Stimulated activated CD4-positive, alpha-beta T cell treated with anti-CD3 and anti-CD28 coated beads, TNF-alpha, amount 100 ng/mL, for 1 hour (primary cell): ENCODE measurements around the gene BCO2.

Experiments used
- DNase-seq, 3 donors: peaks; one replicate each; pipeline ENCODE4 v3.0.0-alpha.2; 2020; ENCODE audit warnings: low read depth in 3 of 3, low spot score in 1 of 3

Gene BCO2

DNA sequence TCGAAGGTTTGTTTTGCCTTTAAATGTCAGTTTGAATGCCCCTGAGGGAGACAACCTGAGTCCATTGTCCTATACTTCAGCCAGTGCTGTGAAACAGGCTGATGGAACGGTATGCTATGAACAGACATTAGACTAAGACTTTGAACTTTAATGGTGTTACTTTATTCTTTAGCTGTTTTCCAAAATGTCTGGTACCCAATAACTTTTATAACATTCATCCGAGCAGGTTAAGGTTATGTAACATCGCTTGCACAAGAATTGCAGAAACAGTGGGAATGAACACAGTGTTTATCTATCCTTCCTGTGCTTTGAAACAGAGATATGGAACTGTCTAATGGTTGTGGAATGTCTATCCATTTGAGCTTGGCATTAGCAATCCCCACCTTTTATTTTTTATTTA, 38.4 kb downstream of the BCO2 start:
- no peak for DNase-seq

DNA sequence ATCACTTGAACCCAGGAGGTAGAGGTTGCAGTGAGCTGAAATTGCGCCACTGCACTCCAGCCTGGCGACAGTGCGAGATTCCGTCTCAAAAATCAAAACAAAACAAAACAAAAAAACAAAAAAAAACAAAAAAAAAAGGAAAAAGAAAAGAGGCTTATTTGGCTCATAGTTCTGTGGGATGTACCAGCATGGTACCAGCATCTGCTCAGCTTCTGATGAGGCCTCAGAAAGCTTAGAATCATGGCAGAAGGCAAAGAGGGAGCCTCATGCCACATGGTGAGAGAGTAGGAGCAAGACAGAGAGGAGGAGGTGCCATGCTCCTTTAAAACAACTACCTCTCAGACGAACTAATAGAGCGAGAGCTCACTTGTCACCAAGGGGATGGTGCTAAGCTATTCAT, 40.3 kb downstream of the BCO2 start:
- no peak for DNase-seq

DNA sequence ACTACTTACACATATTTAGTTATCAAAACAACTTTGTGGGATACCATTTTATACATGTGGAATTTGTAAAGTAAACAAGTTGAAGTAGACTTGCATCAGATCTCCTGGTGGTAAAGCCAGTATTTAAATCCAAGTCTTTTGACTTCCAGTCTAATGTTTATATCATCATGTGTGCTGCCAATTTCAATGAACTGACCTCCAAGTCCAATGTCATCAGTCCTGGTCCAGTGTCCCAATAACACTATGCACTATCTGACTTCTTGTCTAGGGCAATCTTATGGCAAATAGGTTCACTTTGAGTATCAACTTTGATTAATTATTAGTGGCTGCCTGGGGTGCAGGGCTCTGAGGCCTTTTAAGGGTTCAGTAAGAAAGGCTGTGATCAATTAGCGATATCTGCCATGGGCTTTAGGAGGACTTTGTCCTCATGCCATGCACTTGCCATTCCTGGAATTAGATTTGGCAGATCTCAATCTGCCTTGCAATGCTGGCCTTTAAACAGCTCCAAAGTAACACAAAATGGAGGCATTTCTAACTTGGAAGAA, 41.3 kb downstream of the BCO2 start:
- no peak for DNase-seq

GRCh38 chr11:112219476-112220232, 44.3 kb downstream of the BCO2 start:
- DNase-seq: no peak

GRCh38 chr11:112221274-112221835, 46.0 kb downstream of the BCO2 start:
- DNase-seq: no peak

DNA sequence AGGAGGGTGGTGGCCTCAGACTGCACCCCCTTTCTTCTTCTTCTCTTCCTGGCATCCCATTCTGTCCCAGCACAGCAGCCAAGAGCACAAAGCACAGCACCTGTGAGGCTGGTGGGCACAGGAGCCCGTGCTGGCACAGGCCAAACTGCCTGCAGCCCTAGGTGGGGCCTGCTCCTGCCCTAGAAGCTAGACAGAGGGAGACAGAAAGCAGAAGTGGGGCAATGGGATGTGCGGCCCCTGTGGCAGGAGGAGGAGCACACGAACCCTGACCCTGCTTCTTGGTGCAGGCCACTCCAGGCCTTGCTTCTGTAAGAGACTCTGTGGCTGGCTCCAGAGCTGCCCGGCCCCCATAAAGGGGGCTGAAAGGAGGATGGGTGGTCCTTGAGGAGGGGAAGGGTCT, 47.0 kb downstream of the BCO2 start:
- DNase-seq: no peak

DNA sequence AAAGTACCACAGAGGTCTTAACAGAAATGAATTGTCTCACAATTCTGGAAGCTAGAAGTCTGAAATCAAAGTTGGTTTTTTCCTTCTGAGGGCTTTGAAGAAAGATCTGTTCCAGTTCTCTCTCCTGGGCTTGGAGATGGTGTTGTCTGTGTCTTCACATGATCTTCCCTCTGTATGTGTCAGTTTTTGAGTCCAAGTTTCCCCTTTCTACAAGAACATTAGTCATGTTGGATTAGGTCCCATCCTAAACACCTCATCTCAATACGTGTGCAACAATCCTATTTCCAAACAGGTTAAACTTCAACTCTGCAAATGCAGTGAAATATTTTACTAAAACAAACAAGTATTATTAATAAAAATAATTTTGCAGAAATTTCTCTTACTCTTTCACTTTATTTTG, 47.8 kb downstream of the BCO2 start:
- DNase-seq: no peak

DNA sequence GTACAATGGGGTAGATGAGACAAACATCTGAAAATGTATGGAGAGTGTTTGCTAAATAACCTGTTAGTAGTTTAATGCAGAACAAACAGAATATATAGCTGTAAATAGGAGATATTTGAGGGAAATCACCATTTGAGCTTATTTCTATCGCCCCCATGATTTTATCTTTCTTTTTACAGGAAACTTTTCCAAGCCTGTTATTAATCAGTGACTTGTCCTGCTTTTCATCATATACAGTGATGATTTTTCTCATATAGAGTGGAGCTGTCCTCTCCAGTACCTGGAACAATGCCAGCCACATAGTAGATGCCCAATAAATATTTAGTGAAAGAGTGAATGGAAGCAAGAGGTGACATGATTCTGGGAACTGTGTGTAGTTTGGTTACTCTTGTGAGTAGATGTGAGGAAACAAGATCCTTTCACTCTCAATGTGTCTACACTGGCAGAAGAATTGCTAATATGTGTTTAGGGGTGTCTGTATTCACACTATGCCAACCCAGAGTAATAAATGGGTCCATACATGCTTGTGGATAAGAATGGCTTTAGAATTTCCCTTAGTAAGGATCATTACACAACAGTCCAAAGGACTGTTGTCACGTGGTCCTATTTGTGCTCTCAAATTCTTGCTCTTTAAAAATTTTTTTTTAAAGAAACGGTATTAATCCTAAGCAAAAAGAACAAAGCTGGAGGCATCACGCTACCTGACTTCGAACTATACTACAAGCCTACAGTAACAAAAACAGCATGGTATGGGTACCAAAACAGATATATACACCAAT, 48.6 kb downstream of the BCO2 start:
- no peak for DNase-seq

- DNase-seq: no peak
These were observed 50.4 kb downstream of the BCO2 start for GRCh38 chr11:112225753-112226061.

GRCh38 chr11:112226062-112226830, 50.9 kb downstream of the BCO2 start, which contains the start of gene PTS:
PTS (plus strand) TSS chr11:112226428; CDS start chr11:112226444, 16 bp downstream.
- DNase-seq: peak; percentile 52 to 64 (median 64)

GRCh38 chr11:112226831-112227401, 51.6 kb downstream of the BCO2 start:
- no peak for DNase-seq

GRCh38 chr11:112227471-112227870, 52.2 kb downstream of the BCO2 start:
- DNase-seq: no peak

DNA sequence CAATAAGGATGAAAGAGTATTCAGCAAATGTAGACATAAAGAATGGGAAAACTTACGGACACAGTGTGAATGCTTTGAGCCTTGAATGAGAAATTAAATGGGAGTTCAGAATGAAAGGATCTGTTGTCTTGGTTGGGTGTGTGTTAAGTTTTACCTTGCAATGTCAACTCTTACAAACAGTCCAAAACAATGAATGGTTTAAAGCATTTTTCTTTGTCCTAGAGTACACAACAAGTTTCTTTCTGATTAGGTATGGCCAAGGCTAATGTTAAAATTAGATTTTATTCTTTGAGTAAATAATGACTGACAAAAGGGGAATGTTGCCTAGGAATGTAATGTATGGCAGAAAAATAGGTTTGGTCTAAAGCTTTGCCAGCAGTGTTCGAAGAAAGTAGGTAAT, 53.4 kb downstream of the BCO2 start:
- no peak for DNase-seq

DNA sequence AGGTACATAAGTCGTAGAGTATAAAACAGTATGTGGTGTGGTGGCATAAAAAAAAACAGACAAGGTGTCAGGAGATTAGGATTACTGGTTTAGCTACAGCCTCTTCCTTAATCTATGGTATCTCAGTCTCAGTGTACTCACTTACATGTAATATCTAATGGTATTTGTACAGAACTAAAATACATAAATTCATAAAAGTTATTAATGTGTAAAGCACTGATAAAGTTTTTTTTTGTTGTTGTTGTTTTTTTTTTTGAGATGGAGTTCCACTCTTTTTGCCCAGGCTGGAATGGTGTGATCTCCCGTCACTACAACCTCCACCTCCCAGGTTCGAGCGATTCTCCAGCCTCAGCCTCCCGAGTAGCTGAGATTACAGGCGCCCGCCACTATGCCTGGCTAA, 53.8 kb downstream of the BCO2 start:
- no peak for DNase-seq

DNA sequence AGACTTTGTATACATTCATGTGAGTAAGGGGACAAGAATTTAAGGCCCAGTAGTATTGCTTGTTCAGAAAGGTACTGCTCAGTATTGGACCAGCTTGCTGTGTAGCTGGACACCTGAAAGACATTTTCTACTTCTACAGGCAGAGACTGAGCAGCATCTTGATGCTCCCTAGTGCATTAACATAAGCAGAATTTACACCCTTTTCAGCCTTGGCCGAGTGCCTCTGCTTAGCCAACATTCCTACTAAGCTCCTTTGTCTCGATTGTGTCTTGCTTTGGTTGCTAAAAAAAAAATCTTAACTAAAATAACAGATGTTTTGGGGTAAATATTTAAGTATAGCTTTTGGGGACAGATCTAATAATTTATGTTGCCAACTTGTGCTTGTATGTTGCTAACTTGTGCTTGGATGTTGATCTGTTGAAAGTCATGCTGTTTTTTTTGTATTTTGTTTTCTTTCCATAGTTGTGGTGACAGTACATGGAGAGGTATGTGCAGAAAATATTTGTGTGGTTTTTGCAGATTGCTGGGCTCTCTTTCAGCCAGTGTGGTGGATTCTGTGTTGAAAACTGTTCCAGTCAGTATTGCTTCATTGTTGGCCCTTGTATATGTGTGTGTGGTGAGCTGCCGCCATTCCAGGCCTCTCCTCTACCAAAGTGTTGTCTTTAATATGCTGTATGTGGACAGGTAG, 54.6 kb downstream of the BCO2 start:
- no peak for DNase-seq

DNA sequence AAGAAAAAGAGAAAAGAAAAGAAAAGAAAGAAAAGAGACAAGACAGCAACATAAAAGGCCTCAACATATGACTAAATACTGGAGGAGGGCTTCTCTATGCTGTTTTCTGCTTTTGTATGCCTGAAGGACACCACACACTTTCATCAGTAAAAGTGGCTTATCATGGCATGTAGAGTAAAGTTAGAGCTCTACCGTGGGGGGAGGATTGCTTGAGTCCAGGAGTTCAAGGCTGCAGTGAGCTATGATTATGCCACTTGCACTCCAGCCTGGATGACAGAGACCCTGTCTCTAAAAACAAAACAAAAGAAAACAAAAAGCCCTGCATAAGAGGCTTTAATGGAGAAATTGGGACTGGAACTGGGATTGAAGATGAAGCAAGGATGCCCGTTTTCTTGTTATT, 56.6 kb downstream of the BCO2 start:
- DNase-seq: no peak

DNA sequence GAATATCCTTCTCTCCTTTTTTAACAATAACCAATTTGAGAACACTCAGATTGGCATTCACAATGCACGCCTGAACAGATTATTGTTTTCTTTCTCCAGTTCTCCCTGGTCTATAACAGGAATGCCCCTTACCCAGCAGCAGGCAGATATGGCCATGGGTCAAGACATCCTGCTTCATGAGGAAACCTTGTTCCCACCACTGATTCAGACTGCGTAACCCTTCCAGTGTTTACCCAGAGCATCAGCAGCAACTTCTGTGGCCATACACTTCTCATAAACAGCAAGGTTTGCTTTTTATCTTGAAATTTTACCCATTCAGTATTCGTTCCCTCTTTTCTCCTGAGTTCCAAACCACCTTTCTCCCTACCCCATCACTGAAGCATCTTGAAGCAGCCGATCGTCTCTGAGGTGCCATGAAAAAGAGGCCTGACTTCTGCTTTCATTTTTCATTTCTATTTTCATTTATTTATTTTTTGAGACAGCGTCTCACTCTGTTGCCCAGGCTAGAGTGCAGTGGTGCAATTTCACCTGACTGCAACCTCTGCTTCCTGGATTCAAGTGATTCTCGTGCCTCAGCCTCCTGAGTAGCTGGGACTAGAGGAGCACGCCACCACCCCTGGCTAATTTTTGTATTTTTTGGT, 60.6 kb downstream of the BCO2 start:
- DNase-seq: no peak

DNA sequence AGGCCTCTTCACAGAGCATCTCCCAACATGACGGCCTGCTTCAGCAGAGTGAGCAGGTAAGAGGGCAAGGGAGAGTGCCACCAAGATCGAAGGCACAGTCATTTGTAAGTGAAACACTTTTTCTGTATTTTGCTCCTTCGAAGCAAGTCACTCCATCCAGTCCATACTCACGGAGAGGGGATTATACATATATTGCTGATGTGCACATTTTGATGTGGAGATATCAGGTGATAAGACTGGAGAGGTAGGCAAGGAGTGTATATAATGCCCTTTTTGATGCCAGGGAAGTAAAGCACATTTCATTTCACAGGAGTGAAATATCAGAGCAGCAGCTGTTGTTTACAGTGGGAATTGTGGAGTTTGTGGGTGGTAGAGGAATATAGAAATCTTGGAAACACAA, 62.1 kb downstream of the BCO2 start:
- no peak for DNase-seq

DNA sequence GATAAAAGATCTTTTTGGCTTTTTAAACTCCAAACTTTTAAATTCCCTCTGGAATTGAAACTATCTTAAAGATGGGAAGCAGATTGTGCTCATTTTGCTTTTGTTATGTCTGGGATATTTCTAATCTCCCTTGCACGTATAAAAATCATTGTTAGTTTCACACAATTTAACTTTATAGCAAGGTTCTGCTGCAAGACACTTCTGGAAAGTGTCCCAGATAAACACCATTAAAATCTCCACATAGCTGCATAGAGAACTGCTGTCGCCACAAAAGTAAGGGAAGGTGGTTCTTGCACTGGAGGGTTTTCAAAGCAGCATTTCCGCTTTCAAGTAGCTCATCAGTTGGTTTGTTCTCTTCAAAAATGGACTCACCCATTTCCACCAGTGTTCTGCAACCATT, 62.7 kb downstream of the BCO2 start:
- no peak for DNase-seq

GRCh38 chr11:112241486-112241885, 66.2 kb downstream of the BCO2 start:
- DNase-seq: no peak
